Measurements from ENCODE around the gene RANBP1.

GRCh38 chr22:20106849-20107237 lies 9.1 kb upstream of the RANBP1 start:
- TF ChIP-seq CTCF (IDR thresholded peaks at IDR 0.05; ENCODE audit: control extremely low read depth in 1 of 3, insufficient read depth in 1 of 3, low read depth in 1 of 3, low read length in 3 of 3) = no peak
- TF ChIP-seq HDAC2 (IDR thresholded peaks at IDR 0.05; ENCODE audit: borderline replicate concordance in 1 of 2, low read depth in 2 of 2, low read length in 2 of 2) = no peak
- no peak for TF ChIP-seq ASH2L (IDR thresholded peaks at IDR 0.05; ENCODE audit: low read length)
- no peak for TF ChIP-seq EGR1 (IDR thresholded peaks at IDR 0.05; ENCODE audit: borderline replicate concordance, low read depth, low read length)
- no peak for TF ChIP-seq POLR2AphosphoS5 (IDR thresholded peaks at IDR 0.05; ENCODE audit: low read depth, low read length)
- no peak for TF ChIP-seq SP1 (IDR thresholded peaks at IDR 0.05; ENCODE audit: low read depth, low read length)
- TF ChIP-seq TAF7 (optimal IDR thresholded peaks at IDR 0.05; ENCODE audit: borderline replicate concordance, low read depth, low read length) = no peak
- TF ChIP-seq PHF8 (conservative IDR thresholded peaks at IDR 0.05; ENCODE audit: low read depth, low read length) = no peak
- no peak for TF ChIP-seq CEBPB (IDR thresholded peaks at IDR 0.05; ENCODE audit: low read depth, low read length)
- TF ChIP-seq POLR2A (IDR thresholded peaks at IDR 0.05; ENCODE audit: control extremely low read depth in 1 of 2, low read depth in 2 of 2, low read length in 2 of 2) = no peak
- TF ChIP-seq JUND (IDR thresholded peaks at IDR 0.05; ENCODE audit: low read length) = no peak
- no peak for TF ChIP-seq TEAD4 (IDR thresholded peaks at IDR 0.05; ENCODE audit: low read depth, low read length)
- TF ChIP-seq SIN3A (conservative IDR thresholded peaks at IDR 0.05 in 1 of 2, IDR thresholded peaks at IDR 0.05 in 1 of 2; ENCODE audit: low read depth in 1 of 2, low read length in 2 of 2) = no peak

Data from H1 (cell line).